Ramos (cell line): Measurements from ENCODE around the gene PWWP2B.

Source experiments
- in situ Hi-C: fragments of 300-500 bp; cut with MboI; formaldehyde crosslinking; loops from one replicate; pipeline ENCODE4 v1.14.3; 2022; ENCODE audit warnings: low sequenced_read_pairs; ENCODE audit not compliant: unreplicated experiment

Gene PWWP2B

DNA sequence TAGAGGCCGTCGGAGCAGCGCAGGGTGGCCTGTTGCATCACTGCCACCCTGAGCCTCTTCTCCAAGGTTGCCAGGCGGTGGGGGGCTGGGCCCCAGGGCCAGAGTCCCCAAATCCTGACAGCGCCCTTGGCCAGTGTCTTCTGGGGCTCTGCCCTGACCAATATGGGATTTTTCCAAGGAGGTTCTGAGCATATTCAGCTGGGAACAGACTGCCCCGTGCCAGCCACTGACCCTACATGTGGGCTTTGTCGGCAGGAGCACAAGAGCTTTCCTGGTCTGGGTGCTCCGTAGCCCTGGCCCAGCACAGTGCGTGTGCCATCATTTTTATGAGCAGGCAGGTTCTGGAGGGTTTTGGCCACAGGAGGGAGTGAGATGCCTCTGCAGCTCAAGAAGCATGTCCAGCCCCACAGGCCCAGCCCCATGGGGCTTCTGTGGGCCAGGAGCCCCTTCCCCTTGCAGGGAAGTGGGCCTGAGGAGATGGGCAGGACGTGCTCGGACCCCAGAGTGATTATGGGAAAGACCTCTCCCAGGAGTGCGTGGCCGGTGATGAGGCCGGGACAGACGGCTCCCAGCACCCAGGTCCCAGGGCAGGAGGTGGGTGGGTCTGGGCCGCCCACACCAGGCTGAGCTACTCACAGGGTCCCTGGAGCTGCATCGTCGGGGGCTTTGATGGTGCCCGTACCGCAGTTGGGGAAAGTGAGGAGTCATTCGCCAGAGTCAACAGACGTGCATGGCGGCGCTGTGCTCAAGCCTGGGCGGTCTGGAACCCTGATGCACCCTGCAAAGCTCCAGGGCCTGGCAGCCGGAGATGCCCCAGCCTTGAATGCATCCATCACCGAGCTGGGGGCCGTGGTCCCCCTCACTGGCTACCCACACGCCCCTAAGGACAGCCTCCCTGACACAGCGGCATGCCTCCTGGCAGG lies 66.6 kb downstream of the PWWP2B start:
- in situ Hi-C loops: no loop called here

DNA sequence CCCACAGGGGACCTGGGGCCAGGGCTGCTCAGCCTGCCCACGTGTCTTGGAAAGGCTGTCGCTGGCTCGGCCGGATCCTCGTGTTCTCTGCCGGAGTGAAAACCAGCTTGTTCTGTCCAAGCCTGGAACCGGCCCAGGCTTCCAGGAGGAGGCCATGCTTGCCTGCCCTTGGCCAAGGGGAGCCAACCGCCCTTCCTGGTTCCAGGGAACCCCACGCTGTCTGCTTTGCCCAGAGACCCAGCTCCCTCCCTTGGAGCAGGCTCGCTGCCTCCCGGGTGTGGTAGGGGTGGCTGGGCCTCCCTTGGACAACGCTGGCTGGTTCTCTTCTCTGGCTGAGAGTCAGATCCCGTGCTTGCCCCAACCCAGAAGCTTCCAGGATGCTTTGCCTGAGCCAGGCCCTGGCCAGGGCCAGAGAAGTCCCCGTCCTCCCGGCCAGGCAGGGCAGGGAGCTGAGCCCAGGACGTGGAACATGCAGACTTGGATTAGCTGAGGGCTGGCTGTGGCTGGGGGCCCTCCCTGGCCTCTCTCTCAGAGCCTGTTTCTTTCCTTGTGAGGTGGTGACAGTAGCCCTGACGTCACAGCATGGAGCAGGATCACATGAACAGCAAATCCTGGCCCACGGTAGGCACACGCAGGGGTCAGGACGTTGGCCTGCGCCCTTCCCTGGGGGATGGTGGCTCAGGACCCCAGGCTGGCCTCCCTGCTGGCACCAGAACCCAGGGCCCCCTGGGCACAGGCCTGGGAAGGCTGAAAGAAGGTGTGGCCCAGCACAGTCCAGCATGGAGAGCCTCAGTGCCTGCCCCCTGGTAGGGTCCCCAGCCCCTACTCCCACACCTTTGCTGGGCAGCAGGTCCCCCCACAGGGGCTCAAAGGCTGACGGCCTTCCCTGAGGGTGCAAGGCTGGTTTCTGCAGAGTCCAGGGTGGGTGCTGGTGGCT lies 67.5 kb downstream of the PWWP2B start:
- in situ Hi-C loops: no loop called here

DNA sequence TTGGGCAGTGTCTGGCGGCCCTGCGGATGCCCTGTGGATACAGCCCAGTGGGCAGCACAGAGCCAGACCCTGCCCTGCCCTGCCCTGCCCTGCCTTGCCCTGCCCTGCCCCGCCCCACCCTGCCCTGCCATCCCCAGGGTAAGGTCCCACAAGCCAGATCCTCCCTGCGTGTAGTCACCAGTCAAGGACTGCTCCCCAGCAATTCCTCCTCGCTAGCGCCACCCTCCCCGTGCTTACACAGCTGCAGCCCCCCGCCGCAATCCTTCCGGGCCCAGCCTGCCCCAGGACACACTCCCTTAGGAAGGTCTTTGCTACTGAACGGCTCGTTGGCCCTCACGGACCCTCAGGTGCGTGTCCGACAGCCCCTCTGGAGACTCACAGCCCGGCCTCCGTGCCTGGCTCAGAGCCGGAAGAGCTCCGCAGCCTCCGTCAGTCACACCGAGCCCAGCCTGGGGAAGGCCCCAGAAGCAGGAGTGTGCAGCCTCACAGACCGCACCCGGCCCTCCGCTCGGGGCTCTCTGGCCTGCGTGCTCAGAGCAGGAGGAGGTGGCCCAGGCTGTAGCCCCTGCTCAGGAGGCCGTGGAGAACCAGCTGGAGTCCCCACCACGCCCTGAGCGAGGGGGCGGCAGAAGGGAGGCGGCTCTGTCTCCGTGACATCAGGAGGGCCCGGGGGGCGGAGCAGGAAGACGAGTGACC lies 68.3 kb downstream of the PWWP2B start:
- in situ Hi-C loops: no loop called here

- in situ Hi-C loops: no loop called here
Observed at GRCh38 chr10:132465889-132466519, 69.0 kb downstream of the PWWP2B start.

DNA sequence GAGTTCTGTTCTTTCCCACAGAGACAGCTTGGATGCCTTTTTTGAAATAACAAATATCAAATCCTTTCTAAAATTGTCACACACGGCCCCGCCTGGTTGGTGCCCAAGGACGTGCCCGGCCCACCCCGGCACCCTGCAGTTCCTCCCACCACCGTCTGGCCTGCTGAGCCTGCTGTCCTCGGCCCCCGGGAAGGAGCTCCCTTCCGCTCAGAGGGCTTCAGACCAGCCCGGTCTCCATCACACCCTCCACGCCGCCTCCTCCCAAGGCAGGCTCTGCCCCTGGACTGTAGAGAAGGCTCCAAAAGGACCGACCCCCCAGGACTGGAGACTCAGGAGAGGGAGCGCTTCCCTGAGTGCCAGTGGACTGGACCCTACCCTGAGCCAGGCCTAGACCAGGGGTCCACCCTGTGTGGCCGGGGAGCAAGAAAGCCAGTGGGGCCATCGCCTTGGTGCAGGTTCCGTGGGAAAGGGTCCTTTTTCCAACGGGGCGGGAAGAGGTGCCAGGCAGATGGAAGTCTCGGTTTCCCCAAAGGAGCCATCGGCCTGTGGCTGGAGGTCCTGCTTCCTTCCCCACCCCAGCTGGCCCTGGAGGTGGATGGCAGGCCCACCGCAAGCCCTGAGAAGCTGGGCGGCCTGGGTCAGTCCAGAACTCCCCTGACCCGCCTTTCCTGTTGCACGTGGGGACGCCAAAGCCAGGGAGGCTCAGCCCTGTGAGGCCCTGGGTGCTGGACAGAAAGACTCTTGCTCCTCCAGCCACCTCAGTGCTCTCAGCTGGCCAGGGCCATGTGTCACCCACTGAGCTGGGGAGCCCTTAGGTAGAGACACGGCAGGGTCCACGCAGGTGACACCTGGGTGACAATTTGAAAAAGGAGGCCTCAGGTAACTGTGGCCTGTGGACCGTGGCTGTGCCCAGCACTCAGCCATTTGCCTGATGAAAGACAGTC lies 69.8 kb downstream of the PWWP2B start:
- in situ Hi-C loops: no loop called here
